IMR-90 (cell line): ENCODE measurements around the gene ABCE1. TPM values are rescaled to one million over a fixed set of nuclear protein-coding genes. Genes with fewer than 3 reads are reported as not detected.

ENCODE experiments used
- ATAC-seq: fragments of 200-7000 bp; cut with Tn5 transposase; 2 replicates; pipeline ENCODE4 v1.9.1; 2020; ENCODE audit warnings: low read depth, mild to moderate bottlenecking, moderate library complexity
- Bru-seq: library from RNA; stranded (reverse); fragments of 400-500 nt; gene quantifications from one replicate; lab custom pipeline; 2021; lab: Mats Ljungman, UMichigan
- BruChase-seq, 2 experiments: library from RNA; stranded (reverse); fragments of 400-500 nt; gene quantifications; one replicate each; lab custom pipeline; 2021; lab: Mats Ljungman, UMichigan
- BruUV-seq: library from RNA; stranded (reverse); fragments of 400-500 nt; replicated peaks from 2 replicates; lab custom pipeline; 2021; lab: Mats Ljungman, UMichigan
- CTCF ChIA-PET: fragments of 300-600 bp; formaldehyde crosslinking; extraction: SDS; loops from one replicate; lab custom pipeline; 2021; ENCODE audit warnings: antibody characterized with exemption; lab: Yijun Ruan, JAX
- POLR2A ChIA-PET: fragments of 300-600 bp; sonication (Branson Sonifier 250); formaldehyde crosslinking; loops from one replicate; lab custom pipeline; 2022; ENCODE audit warnings: antibody characterized with exemption; ENCODE audit not compliant: unreplicated experiment; lab: Charles Lee
- DNase-seq: peaks from one replicate; pipeline ENCODE4 v3.0.0; 2013
- H2AFZ ChIP-seq: replicated peaks from 2 replicates; pipeline ENCODE3; 2013; ENCODE audit warnings: low read length, mild to moderate bottlenecking; ENCODE audit not compliant: poor library complexity
- H2AK5ac ChIP-seq: 2 replicates; pipeline ENCODE4 v1.6.1; 2013; ENCODE audit warnings: low read depth, low read length, inconsistent platforms
- H2AK9ac ChIP-seq: replicated peaks from 2 replicates; pipeline ENCODE3; 2013; ENCODE audit warnings: mild to moderate bottlenecking, low read depth, low read length, moderate library complexity; ENCODE audit not compliant: poor library complexity
- H2BK120ac ChIP-seq: 2 replicates; pipeline ENCODE4 v1.6.1; 2013; ENCODE audit warnings: low read depth, low read length, inconsistent platforms
- H2BK15ac ChIP-seq: 3 replicates; pipeline ENCODE4 v1.6.1; 2013; ENCODE audit warnings: low read depth, low read length, inconsistent platforms
- H2BK20ac ChIP-seq: 2 replicates; pipeline ENCODE4 v1.6.1; 2013; ENCODE audit warnings: low read depth, mild to moderate bottlenecking, inconsistent platforms, low read length, moderate library complexity
- H2BK5ac ChIP-seq: 2 replicates; pipeline ENCODE4 v1.6.1; 2013; ENCODE audit warnings: mild to moderate bottlenecking, low read depth, low read length, inconsistent platforms; ENCODE audit not compliant: poor library complexity, severe bottlenecking
- H3K14ac ChIP-seq: replicated peaks from 2 replicates; pipeline ENCODE4 v1.6.1; 2013; ENCODE audit warnings: low read depth, low read length, inconsistent platforms
- H3K18ac ChIP-seq: 2 replicates; pipeline ENCODE4 v1.6.1; 2013; ENCODE audit warnings: low read depth, low read length, control low read depth
- H3K23ac ChIP-seq: 2 replicates; pipeline ENCODE4 v1.6.1; 2013; ENCODE audit warnings: low read depth, low read length, inconsistent platforms
- H3K27ac ChIP-seq: 2 replicates; pipeline ENCODE4 v1.5.1; 2013; ENCODE audit warnings: mild to moderate bottlenecking, control low read depth, low read length; ENCODE audit not compliant: insufficient read depth
- H3K27me3 ChIP-seq: 2 replicates; pipeline ENCODE4 v1.6.1; 2013; ENCODE audit warnings: low read length; ENCODE audit not compliant: control insufficient read depth, insufficient read depth
- H3K36me3 ChIP-seq: 2 replicates; pipeline ENCODE4 v1.6.1; 2013; ENCODE audit warnings: low read length, mixed read lengths; ENCODE audit not compliant: control insufficient read depth, insufficient read depth
- H3K4ac ChIP-seq: 2 replicates; pipeline ENCODE4 v1.6.1; 2013; ENCODE audit warnings: low read depth, low read length, inconsistent platforms
- H3K4me1 ChIP-seq: 2 replicates; pipeline ENCODE4 v1.6.1; 2013; ENCODE audit warnings: low read length, mixed read lengths; ENCODE audit not compliant: control insufficient read depth, insufficient read depth
- H3K4me2 ChIP-seq: 2 replicates; pipeline ENCODE4 v1.6.1; 2013; ENCODE audit warnings: low read depth, mild to moderate bottlenecking, control low read depth, low read length, moderate library complexity
- H3K4me3 ChIP-seq: 2 replicates; pipeline ENCODE4 v1.5.1; 2013; ENCODE audit warnings: low read depth, mild to moderate bottlenecking, control low read depth, low read length, moderate library complexity; ENCODE audit not compliant: insufficient read depth
- H3K56ac ChIP-seq: 2 replicates; pipeline ENCODE4 v1.6.1; 2013; ENCODE audit warnings: low read length, inconsistent platforms; ENCODE audit not compliant: insufficient read depth; ENCODE audit errors: extremely low read depth
- H3K79me1 ChIP-seq, 2 experiments: 2 replicates each; pipeline ENCODE4 v1.6.1; 2013; ENCODE audit warnings: low read length in 2 of 2, inconsistent platforms in 1 of 2, low read depth in 1 of 2
- H3K9ac ChIP-seq: 2 replicates; pipeline ENCODE4 v1.6.1; 2013; ENCODE audit warnings: low read depth, low read length, control low read depth
- H3K9me1 ChIP-seq: 2 replicates; pipeline ENCODE4 v1.6.1; 2013; ENCODE audit warnings: low read length, inconsistent platforms; ENCODE audit not compliant: insufficient read depth
- H3K9me3 ChIP-seq: 2 replicates; pipeline ENCODE4 v1.6.1; 2013; ENCODE audit warnings: low read length; ENCODE audit not compliant: control insufficient read depth, insufficient read depth
- H4K20me1 ChIP-seq: 2 replicates; pipeline ENCODE4 v1.6.1; 2013; ENCODE audit warnings: low read length, inconsistent platforms; ENCODE audit not compliant: insufficient read depth
- H4K5ac ChIP-seq: 2 replicates; pipeline ENCODE4 v1.6.1; 2013; ENCODE audit warnings: mild to moderate bottlenecking, low read depth, low read length, control low read depth
- H4K8ac ChIP-seq, 2 experiments: 2 replicates each; pipeline ENCODE4 v1.6.1; 2013; ENCODE audit warnings: low read depth in 2 of 2, low read length in 2 of 2, control low read depth in 1 of 2, inconsistent platforms in 1 of 2
- H4K91ac ChIP-seq: 2 replicates; pipeline ENCODE4 v1.6.1; 2013; ENCODE audit warnings: low read depth, low read length, inconsistent platforms; ENCODE audit not compliant: insufficient read depth
- BHLHE40 ChIP-seq: fragments of 150-350 bp; IDR thresholded peaks from 2 replicates; pipeline ENCODE4 v1.6.1; 2016; ENCODE audit warnings: mild to moderate bottlenecking, low read depth, low read length
- CEBPB ChIP-seq: IDR thresholded peaks from 2 replicates; pipeline ENCODE4 v1.6.1; 2012; ENCODE audit warnings: low read depth, low read length, improper control_type of control experiment
- CHD1 ChIP-seq: IDR thresholded peaks from 2 replicates; pipeline ENCODE4 v1.6.1; 2012; ENCODE audit warnings: low read depth, low read length, improper control_type of control experiment
- CTCF ChIP-seq: conservative IDR thresholded peaks from 2 replicates; pipeline ENCODE4 v1.5.1; 2012; ENCODE audit warnings: mild to moderate bottlenecking, low read depth, low read length, improper control_type of control experiment
- FOS ChIP-seq: fragments of 150-350 bp; IDR thresholded peaks from 2 replicates; pipeline ENCODE4 v1.6.1; 2016; ENCODE audit warnings: low read depth, low read length
- MAFK ChIP-seq: IDR thresholded peaks from 2 replicates; pipeline ENCODE4 v1.6.1; 2012; ENCODE audit warnings: low read depth, low read length, improper control_type of control experiment
- MAZ ChIP-seq: IDR thresholded peaks from 2 replicates; pipeline ENCODE4 v1.6.1; 2012; ENCODE audit warnings: low read depth, mild to moderate bottlenecking, low read length, improper control_type of control experiment, moderate library complexity, borderline replicate concordance
- MXI1 ChIP-seq: IDR thresholded peaks from 2 replicates; pipeline ENCODE4 v1.6.1; 2012; ENCODE audit warnings: low read depth, mild to moderate bottlenecking, low read length, moderate library complexity, borderline replicate concordance
- POLR2A ChIP-seq: IDR thresholded peaks from 2 replicates; pipeline ENCODE4 v1.6.1; 2012; ENCODE audit warnings: mild to moderate bottlenecking, low read depth, low read length
- RAD21 ChIP-seq: IDR thresholded peaks from 2 replicates; pipeline ENCODE4 v1.6.1; 2012; ENCODE audit warnings: low read length, improper control_type of control experiment
- RFX5 ChIP-seq: IDR thresholded peaks from 2 replicates; pipeline ENCODE4 v1.8.0; 2012; ENCODE audit warnings: low read depth, mild to moderate bottlenecking, low read length, moderate library complexity
- USF2 ChIP-seq: fragments of 150-350 bp; IDR thresholded peaks from 2 replicates; pipeline ENCODE4 v1.6.1; 2017; ENCODE audit warnings: mild to moderate bottlenecking, antibody characterized with exemption, low read length, low read depth
- WGBS, 2 experiments: methylation state at CpG; one replicate each; pipeline versions ENCODE4 v1.1.5 to v1.1.7; 2013; ENCODE audit warnings: missing lambda C conversion rate in 2 of 2; ENCODE audit not compliant: insufficient read length in 1 of 2; ENCODE audit errors: extremely low coverage in 2 of 2; 5-methylcytosine and 5-hydroxymethylcytosine counted together
- dilution Hi-C: fragments of 300-500 bp; cut with HindIII; formaldehyde crosslinking; loops from one replicate; pipeline ENCODE4 v1.14.3; 2018; ENCODE audit warnings: low sequenced_read_pairs; ENCODE audit not compliant: unreplicated experiment
- in situ Hi-C: fragments of 300-500 bp; cut with MboI; formaldehyde crosslinking; loops from 3 replicates; pipeline ENCODE4 v1.14.3; 2019; ENCODE audit warnings: low sequenced_read_pairs, inconsistent platforms, mixed read lengths
- intact Hi-C: fragments of 100-400 bp; cut with micrococcal nuclease; formaldehyde crosslinking; loops from 2 replicates; pipeline ENCODE4 v1.10.0; 2022
- long read RNA-seq: library from polyadenylated mRNA; unstranded; transcript quantifications from one replicate; pipeline ENCODE4 v2.0.0, GENCODE V29; 2021; ENCODE audit not compliant: unreplicated experiment
- polyA plus RNA-seq, 3 experiments: library from polyadenylated mRNA; depleted of rRNA; stranded (reverse); fragments of >200 nt; gene quantifications; 2 replicates each; pipeline ENCODE4 v1.2.3, GENCODE V29; 2012; ENCODE audit warnings: low replicate concordance in 1 of 3
- total RNA-seq: library from RNA; depleted of rRNA; stranded (reverse); fragments of >200 nt; gene quantifications from 2 replicates; pipeline ENCODE4 v1.2.3, GENCODE V29; 2012; rRNA removed

Gene ABCE1
- total RNA-seq (212 and 219 TPM in 2 replicates), polyA plus RNA-seq (2012; rRNA removed) (46.0 and 54.5 TPM in 2 replicates), Bru-seq, nascent RNA (percentile 83 among the genes with signal in this experiment), BruChase-seq, experiment 1, labeled RNA remaining after a 6-hour chase (percentile 86 among the genes with signal in this experiment), BruChase-seq, experiment 2, labeled RNA remaining after a 2-hour chase (percentile 84 among the genes with signal in this experiment)
- polyA plus RNA-seq (2012; cell fraction: cytosol; rRNA removed): 12.4 and 22.2 TPM in 2 replicates
- 8.6 and 63.3 TPM in 2 replicates for polyA plus RNA-seq (2012; cell fraction: nucleus; rRNA removed; ENCODE audit: low replicate concordance)
- long read RNA-seq, transcript ABCE1-201 (18 exons, 3,921 nt): major isoform, 21 of 33 reads
- long read RNA-seq, partial matches to known transcripts: 3 of 33 reads
- long read RNA-seq, other reads (novel, unspliced or antisense): 9 of 33 reads

GRCh38 chr4:145097821-145098674, at the start of gene ABCE1, which contains the start of gene ANAPC10:
ABCE1 (plus strand) TSS chr4:145098311; CDS start chr4:145104413, 6,102 bp downstream.
ANAPC10 (minus strand) TSS chr4:145098196; CDS start chr4:145096099, 2,097 bp downstream.
- H2AK9ac ChIP-seq: peak within 1 kb of the TSS; percentile 94
- peak; percentile 95 for ATAC-seq
- TF ChIP-seq RAD21: peak; percentile 43
- peak; percentile 22; the same call in 1 of the 2 replicates for TF ChIP-seq CHD1
- peak; percentile 49 for TF ChIP-seq CTCF
- TF ChIP-seq MAFK: no peak
- TF ChIP-seq RFX5: no peak
- no peak for TF ChIP-seq FOS
- peak; percentile 20; the same call in 1 of the 2 replicates for TF ChIP-seq USF2
- TF ChIP-seq MXI1: peak; percentile 99
- TF ChIP-seq BHLHE40: peak; percentile 91
- TF ChIP-seq POLR2A: peak; percentile 82
- peak; percentile 28; the same call in 1 of the 2 replicates for TF ChIP-seq CEBPB
- TF ChIP-seq MAZ: peak; percentile 19; the same call in 1 of the 2 replicates

More at GRCh38 chr4:145097821-145098674, at the start of gene ABCE1, which contains the start of gene ANAPC10:
- Histone ChIP-seq H4K8ac (peak within 1 kb of the TSS; percentile 81 to 96), H3K9me1 (peaks cover 3% of the 10 kb centered on the region; the same call in 1 of the 2 replicates), H3K36me3 (peaks cover 4% of the 10 kb centered on the region), H3K9ac (peak within 1 kb of the TSS; percentile 87), H3K4me1 (no peaks in the 10 kb centered on the region), H3K9me3 (peaks cover 2% of the 10 kb centered on the region; the same call in 1 of the 2 replicates), H4K20me1 (peaks cover 5% of the 10 kb centered on the region; the same call in 1 of the 2 replicates), H2BK120ac (peak within 1 kb of the TSS; percentile 88), H3K4me3 (peak within 1 kb of the TSS; percentile 60), H3K18ac (peak within 1 kb of the TSS; percentile 62), H3K27me3 (no peaks in the 10 kb centered on the region), H3K14ac (peak within 1 kb of the TSS; percentile 93), H2AFZ (peak within 1 kb of the TSS; percentile 93), H2AK5ac (peak within 1 kb of the TSS; percentile 32), H3K4ac (peak within 1 kb of the TSS; percentile 94), H4K91ac (peak within 1 kb of the TSS; percentile 93), H3K23ac (peak within 1 kb of the TSS; percentile 98), H3K79me1 (peaks cover 16 to 34% of the 10 kb centered on the region in 2 experiments), H2BK20ac (no peak within 1 kb of the TSS), H4K5ac (peak within 1 kb of the TSS; percentile 81), H3K4me2 (peak within 1 kb of the TSS; percentile 84), H3K56ac (peak within 1 kb of the TSS; percentile 92), H3K27ac (peak within 1 kb of the TSS; percentile 80), H2BK15ac (peak within 1 kb of the TSS; percentile 21; the same call in 1 of the 3 replicates), H2BK5ac (peak within 1 kb of the TSS; percentile 73)
- ChIA-PET POLR2A (interaction anchor here (0.6 kb wide), 2 partner anchors 8 to 54 kb away, joined by 3 read pairs; no protein-coding TSS in a partner anchor), CTCF (interaction anchor here (0.5 to 1.3 kb wide), 4 partner anchors 13 to 643 kb away, joined by 3 to 8 read pairs (median 4); no protein-coding TSS in a partner anchor)
- peak; percentile 99 for DNase-seq
- dilution Hi-C loops: no loop called here
- 0% methylated on average over 45 of the region's 67 CpGs; no CpG with 5 or more reads in 1 of the 2 experiments for WGBS, 2 experiments
- TSS peak; percentile 71 for BruUV-seq
- in situ Hi-C loops: no loop called here
- intact Hi-C loops: loop anchor here (1.0 to 10.0 kb wide), 3 partner anchors 387 to 923 kb away; partner anchors contain the start of genes HHIP and SMAD1
